ENCODE data around the gene TOMM6.

DNA sequence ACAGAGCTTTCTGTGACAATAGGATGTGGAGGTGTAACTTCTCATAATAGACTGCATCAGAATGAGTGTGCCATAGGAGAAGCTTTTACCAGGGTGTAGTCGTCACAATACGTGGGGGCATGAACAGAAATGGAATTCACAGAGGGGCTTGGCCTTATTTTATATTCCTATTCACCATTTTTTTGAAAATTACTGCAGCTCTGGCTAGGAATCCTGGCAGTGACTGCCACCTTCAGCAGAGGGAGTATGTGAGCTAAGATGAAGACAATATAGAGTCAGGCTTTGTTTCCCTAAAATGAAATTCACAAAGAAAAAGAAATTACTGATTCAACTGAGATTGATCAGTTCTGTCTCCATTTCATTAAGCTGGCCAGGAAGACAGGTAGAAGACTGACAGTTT is 13.9 kb downstream of the TOMM6 start:
- TF ChIP-seq POLR2AphosphoS5 (IDR thresholded peaks at IDR 0.05; ENCODE audit: low read depth) (no peak), REST (IDR thresholded peaks at IDR 0.05; ENCODE audit: insufficient replicate concordance, low read depth) (no peak), GABPA (IDR thresholded peaks at IDR 0.05; ENCODE audit: low read depth) (no peak), SPI1 (IDR thresholded peaks at IDR 0.05; ENCODE audit: borderline replicate concordance, low read depth) (no peak)
- TF ChIP-seq, protein P1, sequence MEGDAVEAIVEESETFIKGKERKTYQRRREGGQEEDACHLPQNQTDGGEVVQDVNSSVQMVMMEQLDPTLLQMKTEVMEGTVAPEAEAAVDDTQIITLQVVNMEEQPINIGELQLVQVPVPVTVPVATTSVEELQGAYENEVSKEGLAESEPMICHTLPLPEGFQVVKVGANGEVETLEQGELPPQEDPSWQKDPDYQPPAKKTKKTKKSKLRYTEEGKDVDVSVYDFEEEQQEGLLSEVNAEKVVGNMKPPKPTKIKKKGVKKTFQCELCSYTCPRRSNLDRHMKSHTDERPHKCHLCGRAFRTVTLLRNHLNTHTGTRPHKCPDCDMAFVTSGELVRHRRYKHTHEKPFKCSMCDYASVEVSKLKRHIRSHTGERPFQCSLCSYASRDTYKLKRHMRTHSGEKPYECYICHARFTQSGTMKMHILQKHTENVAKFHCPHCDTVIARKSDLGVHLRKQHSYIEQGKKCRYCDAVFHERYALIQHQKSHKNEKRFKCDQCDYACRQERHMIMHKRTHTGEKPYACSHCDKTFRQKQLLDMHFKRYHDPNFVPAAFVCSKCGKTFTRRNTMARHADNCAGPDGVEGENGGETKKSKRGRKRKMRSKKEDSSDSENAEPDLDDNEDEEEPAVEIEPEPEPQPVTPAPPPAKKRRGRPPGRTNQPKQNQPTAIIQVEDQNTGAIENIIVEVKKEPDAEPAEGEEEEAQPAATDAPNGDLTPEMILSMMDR (IDR thresholded peaks at IDR 0.05; ENCODE audit: insufficient read depth, low read length) = peak; percentile 26
